WTC11 (cell line): ENCODE results near the gene BPTF. TPM values are rescaled to one million over a fixed set of nuclear protein-coding genes. Genes with fewer than 3 reads are reported as not detected.
"Not testable (repeated sequence)": the region's sequence is repeated elsewhere in the genome, so short reads cannot be mapped to it uniquely, and the experiment has no call there.

Source experiments
- ATAC-seq: fragments of 200-7000 bp; cut with Tn5 transposase; 2 replicates; pipeline ENCODE4 v1.10.0; 2021; ENCODE audit warnings: mild to moderate bottlenecking, moderate library complexity
- CTCF ChIA-PET: fragments of 300-600 bp; sonication (Branson Sonifier 250); formaldehyde crosslinking; loops from one replicate; lab custom pipeline; 2021; ENCODE audit warnings: antibody characterized with exemption; lab: Charles Lee
- POLR2A ChIA-PET: fragments of 350-600 bp; sonication (Branson Sonifier 250); formaldehyde crosslinking; loops from one replicate; lab custom pipeline; 2021; ENCODE audit warnings: antibody characterized with exemption; lab: Charles Lee
- DNase-seq: peaks from one replicate; pipeline ENCODE4 v3.0.0; 2021; ENCODE audit warnings: low spot score
- H3K27ac Mint-ChIP-seq: 2 replicates; pipeline ENCODE4 v1.8.0; 2021; ENCODE audit warnings: mixed read lengths
- H3K27me3 Mint-ChIP-seq: 2 replicates; pipeline ENCODE4 v1.8.0; 2021; ENCODE audit warnings: low read depth, mild to moderate bottlenecking, moderate library complexity, mixed read lengths
- H3K36me3 Mint-ChIP-seq: 2 replicates; pipeline ENCODE4 v1.8.0; 2021; ENCODE audit warnings: mixed read lengths
- H3K4me1 Mint-ChIP-seq: 2 replicates; pipeline ENCODE4 v1.8.0; 2022; ENCODE audit warnings: mixed read lengths
- H3K4me3 Mint-ChIP-seq: 2 replicates; pipeline ENCODE4 v1.8.0; 2021; ENCODE audit warnings: mild to moderate bottlenecking, moderate library complexity, mixed read lengths
- H3K9me3 Mint-ChIP-seq: 2 replicates; pipeline ENCODE4 v1.8.0; 2021; ENCODE audit warnings: mixed read lengths
- AR ChIP-seq: fragments of 250-450 bp; sonication (Bioruptor Pico); IDR thresholded peaks from 2 replicates; pipeline ENCODE4 v1.9.0; 2021; ENCODE audit warnings: mild to moderate bottlenecking
- ATF1 ChIP-seq: sonication (generic); formaldehyde crosslinking; IDR thresholded peaks from 2 replicates; pipeline ENCODE4 v1.8.1; 2023; ENCODE audit warnings: mild to moderate bottlenecking, moderate library complexity, missing genetic modification reagents
- ATF6 ChIP-seq: sonication (generic); formaldehyde crosslinking; IDR thresholded peaks from 2 replicates; pipeline ENCODE4 v1.8.1; 2023; ENCODE audit warnings: mild to moderate bottlenecking, missing genetic modification reagents
- CDX4 ChIP-seq: fragments of 250-450 bp; sonication (Bioruptor Pico); IDR thresholded peaks from 2 replicates; pipeline ENCODE4 v1.9.0; 2021; ENCODE audit warnings: moderate library complexity, mild to moderate bottlenecking, inconsistent platforms, borderline replicate concordance
- CREB1 ChIP-seq: sonication (generic); formaldehyde crosslinking; IDR thresholded peaks from 2 replicates; pipeline ENCODE4 v1.8.0; 2023; ENCODE audit warnings: mild to moderate bottlenecking, missing genetic modification reagents
- ESRRA ChIP-seq: sonication (generic); formaldehyde crosslinking; IDR thresholded peaks from 2 replicates; pipeline ENCODE4 v1.8.1; 2022; ENCODE audit warnings: mild to moderate bottlenecking, missing genetic modification reagents, borderline replicate concordance
- JUN ChIP-seq: sonication (generic); formaldehyde crosslinking; IDR thresholded peaks from 2 replicates; pipeline ENCODE4 v1.8.0; 2023; ENCODE audit warnings: mild to moderate bottlenecking, missing genetic modification reagents
- NFATC4 ChIP-seq: fragments of 250-450 bp; sonication (Bioruptor Pico); IDR thresholded peaks from 2 replicates; pipeline ENCODE4 v1.9.0; 2021; ENCODE audit warnings: mild to moderate bottlenecking
- NR1H2 ChIP-seq: sonication (generic); formaldehyde crosslinking; IDR thresholded peaks from 2 replicates; pipeline ENCODE4 v1.9.0; 2021; ENCODE audit warnings: mild to moderate bottlenecking, moderate library complexity, missing genetic modification reagents
- RORB ChIP-seq: fragments of 250-450 bp; sonication (Bioruptor Pico); IDR thresholded peaks from 2 replicates; pipeline ENCODE4 v1.9.0; 2021; ENCODE audit warnings: mild to moderate bottlenecking
- TP53 ChIP-seq: sonication (generic); formaldehyde crosslinking; IDR thresholded peaks from 2 replicates; pipeline ENCODE4 v1.8.1; 2023; ENCODE audit warnings: mild to moderate bottlenecking, missing genetic modification reagents
- ZNF121 ChIP-seq: sonication (generic); formaldehyde crosslinking; IDR thresholded peaks from 2 replicates; pipeline ENCODE4 v1.8.0; 2023; ENCODE audit warnings: missing genetic modification reagents
- ZNF425 ChIP-seq: fragments of 250-450 bp; sonication (Bioruptor Pico); conservative IDR thresholded peaks from 2 replicates; pipeline ENCODE4 v1.9.0; 2021; ENCODE audit warnings: mild to moderate bottlenecking
- total RNA-seq: library from RNA; stranded (reverse); gene quantifications from 3 replicates; pipeline ENCODE4 v1.2.3, GENCODE V29; 2021

The BPTF gene
- total RNA-seq, 1 experiment from 2014 or later = 178 TPM

GRCh38 chr17:67842648-67843047 is 17.3 kb downstream of the BPTF start:
- DNase-seq = no peak
- ChIA-PET CTCF (no interaction called here), POLR2A (no interaction called here)
- Mint-ChIP-seq H3K27me3 (no peaks in the 10 kb centered on the region), H3K27ac (no peak overlapping the region; the same call in 1 of the 2 replicates), H3K36me3 (no peaks in the 10 kb centered on the region), H3K4me1 (peaks cover 21% of the 10 kb centered on the region), H3K9me3 (no peaks in the 10 kb centered on the region), H3K4me3 (no peak overlapping the region)
- no peak for ATAC-seq
- no peak for TF ChIP-seq RORB (CRISPR knock-in tag)
- TF ChIP-seq CREB1 (CRISPR knock-in tag) = no peak
- no peak for TF ChIP-seq ESRRA (CRISPR knock-in tag)
- no peak for TF ChIP-seq ATF1 (CRISPR knock-in tag)
- TF ChIP-seq TP53 = no peak
- no peak for TF ChIP-seq ZNF121 (CRISPR knock-in tag)
- no peak for TF ChIP-seq AR (CRISPR knock-in tag)
- no peak for TF ChIP-seq ZNF425
- no peak for TF ChIP-seq NFATC4
- no peak for TF ChIP-seq NR1H2 (CRISPR knock-in tag)
- no peak for TF ChIP-seq JUN (CRISPR knock-in tag)
- TF ChIP-seq CDX4 (CRISPR knock-in tag) = no peak

GRCh38 chr17:67845374-67845773 is 20.1 kb downstream of the BPTF start:
- Mint-ChIP-seq H3K9me3 (peaks cover 5% of the 10 kb centered on the region; the same call in 1 of the 2 replicates), H3K4me3 (no peak overlapping the region), H3K36me3 (peaks cover 11% of the 10 kb centered on the region), H3K27me3 (no peaks in the 10 kb centered on the region), H3K27ac (peak overlapping the region; percentile 41; the same call in 1 of the 2 replicates)
- ChIA-PET CTCF (no interaction called here), POLR2A (no interaction called here)
- ATAC-seq (no peak), DNase-seq (no peak)
- TF ChIP-seq CREB1 (CRISPR knock-in tag) (no peak), ATF6 (CRISPR knock-in tag) (no peak), ZNF121 (CRISPR knock-in tag) (peak; percentile 92)
- TF ChIP-seq, all 79 proteins: peak for 1
- H3K4me1 Mint-ChIP-seq = peaks cover 15% of the 10 kb centered on the region

- peaks cover 26% of the 10 kb centered on the region for H3K4me1 Mint-ChIP-seq
- H3K9me3 Mint-ChIP-seq, DNase-seq, H3K27me3 Mint-ChIP-seq, CTCF ChIA-PET, ATAC-seq, POLR2A ChIA-PET, H3K4me3 Mint-ChIP-seq, H3K27ac Mint-ChIP-seq: not testable (repeated sequence)
- H3K36me3 Mint-ChIP-seq = peaks cover 12% of the 10 kb centered on the region
These were observed 22.9 kb downstream of the BPTF start for GRCh38 chr17:67848189-67848588.

- H3K27me3 Mint-ChIP-seq, DNase-seq, ATAC-seq, H3K4me3 Mint-ChIP-seq, H3K9me3 Mint-ChIP-seq: not testable (repeated sequence)
- POLR2A ChIA-PET = interaction anchor here (0.6 kb wide), 1 partner anchor 9 kb away, joined by 5 read pairs; no protein-coding TSS in a partner anchor
- Mint-ChIP-seq H3K36me3 (peaks cover 15% of the 10 kb centered on the region), H3K4me1 (peaks cover 26% of the 10 kb centered on the region), H3K27ac (peak overlapping the region; percentile 73)
- CTCF ChIA-PET = interaction anchor here (0.6 kb wide), 1 partner anchor 14 kb away, joined by 3 read pairs; no protein-coding TSS in a partner anchor
These were observed 23.5 kb downstream of the BPTF start for GRCh38 chr17:67848846-67849245.
